Activated CD4-positive, CD25-positive, alpha-beta regulatory T cell treated with anti-CD3 and anti-CD28 coated beads, Interleukin-2, amount 50 U/mL, for 24 hours (primary cell): ENCODE results near the gene SDK2.

ENCODE experiments used
- ATAC-seq, 2 donors: fragments of 150-1000 bp; cut with Tn5 transposase; one replicate each; pipeline ENCODE4 v1.10.0; 2021; ENCODE audit warnings: mild to moderate bottlenecking in 1 of 2, moderate library complexity in 1 of 2

The SDK2 gene

GRCh38 chr17:73380439-73381106, 263.7 kb downstream of the SDK2 start:
- ATAC-seq, result no peak

- ATAC-seq, result no peak
Measured at GRCh38 chr17:73379826-73380225, 264.4 kb downstream of the SDK2 start.

- no peak for ATAC-seq
Measured at GRCh38 chr17:73378974-73379470, 265.2 kb downstream of the SDK2 start.

- ATAC-seq, result no peak
Measured at GRCh38 chr17:73376636-73377035, 267.6 kb downstream of the SDK2 start.

- ATAC-seq, result no peak
Measured at GRCh38 chr17:73376152-73376551, 268.1 kb downstream of the SDK2 start.

- no peak for ATAC-seq
Measured at GRCh38 chr17:73371836-73372235, 272.4 kb downstream of the SDK2 start.

GRCh38 chr17:73371285-73371684, 273.0 kb downstream of the SDK2 start:
- ATAC-seq, result no peak

- peak; percentile 47 to 48 for ATAC-seq
Measured at GRCh38 chr17:73369817-73370490, 274.3 kb downstream of the SDK2 start.

GRCh38 chr17:73369111-73369521, 275.1 kb downstream of the SDK2 start:
- no peak for ATAC-seq

- no peak for ATAC-seq
Measured at GRCh38 chr17:73368085-73368631, 276.1 kb downstream of the SDK2 start.

GRCh38 chr17:73365906-73366623, 278.2 kb downstream of the SDK2 start:
- no peak for ATAC-seq

GRCh38 chr17:73365301-73365874, 278.9 kb downstream of the SDK2 start:
- ATAC-seq, result no peak

- no peak for ATAC-seq
Measured at GRCh38 chr17:73364155-73364522, 280.1 kb downstream of the SDK2 start.

- no peak for ATAC-seq
Measured at GRCh38 chr17:73363442-73364154, 280.6 kb downstream of the SDK2 start.

GRCh38 chr17:73362697-73363096, 281.5 kb downstream of the SDK2 start:
- no peak for ATAC-seq

GRCh38 chr17:73360961-73361761, 283.1 kb downstream of the SDK2 start:
- ATAC-seq, result no peak

- no peak for ATAC-seq
Measured at GRCh38 chr17:73359987-73360410, 284.2 kb downstream of the SDK2 start.

- no peak for ATAC-seq
Measured at GRCh38 chr17:73359352-73359751, 284.9 kb downstream of the SDK2 start.

GRCh38 chr17:73358668-73359067, 285.6 kb downstream of the SDK2 start:
- ATAC-seq, result no peak

- ATAC-seq, result no peak
Measured at GRCh38 chr17:73357981-73358380, 286.3 kb downstream of the SDK2 start.

GRCh38 chr17:73357318-73357717, 286.9 kb downstream of the SDK2 start:
- no peak for ATAC-seq
